ENCODE data around the gene FAM50B. TPM values are rescaled to one million over a fixed set of nuclear protein-coding genes. Genes with fewer than 3 reads are reported as not detected.
A peak's percentile ranks its signal among the peaks of the same experiment; 100 is the strongest.

Gene FAM50B
- total and polyA plus RNA-seq, 2 of the 13 experiments (the other 11 are each of a cell fraction or from before 2014, with no cell fraction given), result 0.05 TPM; not detected in 1

GRCh38 chr6:3800850-3801591, 48.2 kb upstream of the FAM50B start:
- ATAC-seq, result peak; percentile 52
- in situ Hi-C loops (cut with HindIII; ENCODE audit: extremely low pct_ligation_motif_present, low pct_unique_long_range_greater_than_20kb), result no loop called here
- Histone ChIP-seq H3K4me1 (ENCODE audit: insufficient read depth, low read length) (peaks cover 84% of the 10 kb centered on the region), H3K4me2 (ENCODE audit: low read depth, low read length) (peak overlapping the region; percentile 14; the same call in 1 of the 2 replicates), H2AFZ (ENCODE audit: low read length) (peak overlapping the region; percentile 37), H4K20me1 (ENCODE audit: insufficient read depth, low read length) (no peaks in the 10 kb centered on the region), H3K4me3 (replicated peaks in 1 of 3; ENCODE audit: insufficient read depth in 1 of 3, low read depth in 2 of 3, low read length in 3 of 3) (no peak overlapping the region), H3K27ac (ENCODE audit: extremely low read length, insufficient read depth, low read length) (no peak overlapping the region), H3K9ac (ENCODE audit: insufficient read depth, low read depth, low read length) (no peak overlapping the region), H3K36me3 (replicated peaks in 1 of 2; ENCODE audit: control insufficient read depth in 1 of 2, insufficient read depth in 2 of 2, low read length in 2 of 2) (no peaks in the 10 kb centered on the region), H3K9me3 (ENCODE audit: low read length) (no peaks in the 10 kb centered on the region), H3K27me3 (ENCODE audit: control insufficient read depth in 1 of 2, insufficient read depth in 2 of 2, low read length in 2 of 2) (no peaks in the 10 kb centered on the region), H3K79me2 (ENCODE audit: insufficient read depth, low read length) (no peaks in the 10 kb centered on the region)
- ChIA-PET CTCF (ENCODE audit: low intra/inter-chr PET ratio, low total read pairs) (no interaction called here), POLR2A (interaction anchor here (0.9 to 1.9 kb wide), 2 partner anchors 12 to 38 kb away, joined by 3 to 10 read pairs; no protein-coding TSS in a partner anchor)
- DNase-seq (ENCODE audit: low spot score), result peak; percentile 49
- intact Hi-C loops (cut with micrococcal nuclease; ENCODE audit: unreplicated experiment), result no loop called here
- 63% methylated on average over 11 of the region's 11 CpGs for WGBS (ENCODE audit: low lambda C conversion rate)
- BruUV-seq (replicated peaks), result no TSS peak
- no peak for FAIRE-seq
- TF ChIP-seq ZNF230 (CRISPR knock-in tag; IDR thresholded peaks at IDR 0.05) (no peak), THRA (CRISPR knock-in tag; IDR thresholded peaks at IDR 0.05; ENCODE audit: borderline replicate concordance) (no peak; the same call in 1 of the 2 replicates), FOXP4 (CRISPR knock-in tag; IDR thresholded peaks at IDR 0.05) (0 out of 2 replicates have a peak, but pooled peaks have one; percentile 17), ZFP36L2 (CRISPR knock-in tag; IDR thresholded peaks at IDR 0.05) (no peak), DPF2 (CRISPR knock-in tag; IDR thresholded peaks at IDR 0.05; ENCODE audit: borderline replicate concordance, low read depth) (no peak), ZNF33A (CRISPR knock-in tag; IDR thresholded peaks at IDR 0.05; ENCODE audit: borderline replicate concordance) (no peak), MAZ (IDR thresholded peaks at IDR 0.05; ENCODE audit: borderline replicate concordance, low read depth, low read length) (no peak), MAZ (CRISPR knock-in tag; IDR thresholded peaks at IDR 0.05; ENCODE audit: low read depth) (no peak), RXRB (CRISPR knock-in tag; IDR thresholded peaks at IDR 0.05; ENCODE audit: borderline replicate concordance) (peak; percentile 30; the same call in 1 of the 2 replicates), XRCC5 (optimal IDR thresholded peaks at IDR 0.05; ENCODE audit: low read length) (peak; percentile 42), PRPF4 (IDR thresholded peaks at IDR 0.05; ENCODE audit: low read depth, low read length, poor library complexity, severe bottlenecking) (no peak), ZFP62 (CRISPR knock-in tag; IDR thresholded peaks at IDR 0.05) (no peak), KLF11 (CRISPR knock-in tag; IDR thresholded peaks at IDR 0.05) (no peak), ZSCAN20 (CRISPR knock-in tag; IDR thresholded peaks at IDR 0.05; ENCODE audit: borderline replicate concordance) (no peak), MTA3 (CRISPR knock-in tag; IDR thresholded peaks at IDR 0.05) (no peak), HMGA1 (CRISPR knock-in tag; conservative IDR thresholded peaks at IDR 0.05) (no peak)
- TF ChIP-seq, protein P1, sequence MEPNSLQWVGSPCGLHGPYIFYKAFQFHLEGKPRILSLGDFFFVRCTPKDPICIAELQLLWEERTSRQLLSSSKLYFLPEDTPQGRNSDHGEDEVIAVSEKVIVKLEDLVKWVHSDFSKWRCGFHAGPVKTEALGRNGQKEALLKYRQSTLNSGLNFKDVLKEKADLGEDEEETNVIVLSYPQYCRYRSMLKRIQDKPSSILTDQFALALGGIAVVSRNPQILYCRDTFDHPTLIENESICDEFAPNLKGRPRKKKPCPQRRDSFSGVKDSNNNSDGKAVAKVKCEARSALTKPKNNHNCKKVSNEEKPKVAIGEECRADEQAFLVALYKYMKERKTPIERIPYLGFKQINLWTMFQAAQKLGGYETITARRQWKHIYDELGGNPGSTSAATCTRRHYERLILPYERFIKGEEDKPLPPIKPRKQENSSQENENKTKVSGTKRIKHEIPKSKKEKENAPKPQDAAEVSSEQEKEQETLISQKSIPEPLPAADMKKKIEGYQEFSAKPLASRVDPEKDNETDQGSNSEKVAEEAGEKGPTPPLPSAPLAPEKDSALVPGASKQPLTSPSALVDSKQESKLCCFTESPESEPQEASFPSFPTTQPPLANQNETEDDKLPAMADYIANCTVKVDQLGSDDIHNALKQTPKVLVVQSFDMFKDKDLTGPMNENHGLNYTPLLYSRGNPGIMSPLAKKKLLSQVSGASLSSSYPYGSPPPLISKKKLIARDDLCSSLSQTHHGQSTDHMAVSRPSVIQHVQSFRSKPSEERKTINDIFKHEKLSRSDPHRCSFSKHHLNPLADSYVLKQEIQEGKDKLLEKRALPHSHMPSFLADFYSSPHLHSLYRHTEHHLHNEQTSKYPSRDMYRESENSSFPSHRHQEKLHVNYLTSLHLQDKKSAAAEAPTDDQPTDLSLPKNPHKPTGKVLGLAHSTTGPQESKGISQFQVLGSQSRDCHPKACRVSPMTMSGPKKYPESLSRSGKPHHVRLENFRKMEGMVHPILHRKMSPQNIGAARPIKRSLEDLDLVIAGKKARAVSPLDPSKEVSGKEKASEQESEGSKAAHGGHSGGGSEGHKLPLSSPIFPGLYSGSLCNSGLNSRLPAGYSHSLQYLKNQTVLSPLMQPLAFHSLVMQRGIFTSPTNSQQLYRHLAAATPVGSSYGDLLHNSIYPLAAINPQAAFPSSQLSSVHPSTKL (CRISPR knock-in tag; IDR thresholded peaks at IDR 0.05), result peak; percentile 22; the same call in 1 of the 2 replicates

All from HepG2 (cell line).